Measurements from ENCODE around the gene USP49.

DNA sequence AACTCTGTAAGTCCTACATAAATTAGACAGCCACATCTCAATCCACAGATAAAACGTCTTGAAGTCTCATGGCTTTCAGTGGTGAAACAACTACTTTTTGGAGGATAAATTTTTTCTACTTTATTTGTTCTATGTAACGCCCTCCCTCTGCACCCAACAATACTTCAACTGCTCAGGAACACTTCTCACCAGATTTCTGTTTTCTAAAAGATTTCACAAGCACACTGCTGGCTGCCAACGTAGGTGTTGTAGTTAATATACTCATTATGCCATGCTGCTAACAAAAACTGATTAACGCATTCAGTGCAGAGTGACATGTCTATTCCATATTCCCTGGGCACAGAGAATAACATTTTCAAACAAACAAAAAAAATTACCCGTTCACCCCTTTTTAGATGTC, 10.2 kb downstream of the USP49 start:
- no peak for TF ChIP-seq CTCF (IDR thresholded peaks at IDR 0.05; ENCODE audit: low read depth, low read length)
- no peak for TF ChIP-seq POLR2A (IDR thresholded peaks at IDR 0.05; ENCODE audit: extremely low read depth, insufficient read length)
- no peak for TF ChIP-seq MAX (IDR thresholded peaks at IDR 0.05; ENCODE audit: low read depth, low read length)
